ENCODE measurements around the gene ZXDC. TPM values are rescaled to one million over a fixed set of nuclear protein-coding genes. Genes with fewer than 3 reads are reported as not detected.

ZXDC gene
- polyA plus RNA-seq, 1 experiment: 9.5 TPM

DNA sequence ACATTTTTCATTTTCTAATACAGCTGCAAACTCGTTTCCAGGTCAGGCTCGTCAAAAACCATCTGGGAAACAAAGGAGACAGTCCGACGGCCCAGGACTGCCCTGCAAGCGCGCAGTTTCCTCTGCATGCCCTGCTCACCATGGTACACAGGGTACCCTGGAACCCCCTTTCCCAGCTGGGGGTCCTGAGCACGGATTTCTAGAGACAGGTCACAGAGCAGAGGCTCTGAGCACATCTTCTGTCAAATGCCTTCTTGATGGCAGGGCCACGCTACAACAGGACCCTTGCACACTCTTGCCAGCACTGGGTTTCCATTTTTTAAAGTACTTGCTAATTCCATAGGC, 8.1 kb downstream of the ZXDC start:
- no peak overlapping the region for H3K27ac ChIP-seq (ENCODE audit: low read depth, low read length)
- DNase-seq (ENCODE audit: low read depth, low spot score): no peak
- no peaks in the 10 kb centered on the region for H3K27me3 ChIP-seq (ENCODE audit: control insufficient read depth, insufficient read depth, low read length)
- ChIA-PET POLR2A (no interaction called here), CTCF (interaction anchor here (1.4 kb wide), 1 partner anchor 221 kb away, joined by 3 read pairs; no protein-coding TSS in a partner anchor)
- TF ChIP-seq, protein P1, sequence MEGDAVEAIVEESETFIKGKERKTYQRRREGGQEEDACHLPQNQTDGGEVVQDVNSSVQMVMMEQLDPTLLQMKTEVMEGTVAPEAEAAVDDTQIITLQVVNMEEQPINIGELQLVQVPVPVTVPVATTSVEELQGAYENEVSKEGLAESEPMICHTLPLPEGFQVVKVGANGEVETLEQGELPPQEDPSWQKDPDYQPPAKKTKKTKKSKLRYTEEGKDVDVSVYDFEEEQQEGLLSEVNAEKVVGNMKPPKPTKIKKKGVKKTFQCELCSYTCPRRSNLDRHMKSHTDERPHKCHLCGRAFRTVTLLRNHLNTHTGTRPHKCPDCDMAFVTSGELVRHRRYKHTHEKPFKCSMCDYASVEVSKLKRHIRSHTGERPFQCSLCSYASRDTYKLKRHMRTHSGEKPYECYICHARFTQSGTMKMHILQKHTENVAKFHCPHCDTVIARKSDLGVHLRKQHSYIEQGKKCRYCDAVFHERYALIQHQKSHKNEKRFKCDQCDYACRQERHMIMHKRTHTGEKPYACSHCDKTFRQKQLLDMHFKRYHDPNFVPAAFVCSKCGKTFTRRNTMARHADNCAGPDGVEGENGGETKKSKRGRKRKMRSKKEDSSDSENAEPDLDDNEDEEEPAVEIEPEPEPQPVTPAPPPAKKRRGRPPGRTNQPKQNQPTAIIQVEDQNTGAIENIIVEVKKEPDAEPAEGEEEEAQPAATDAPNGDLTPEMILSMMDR (IDR thresholded peaks at IDR 0.05; ENCODE audit: low read depth, low read length): no peak
- H3K4me3 ChIP-seq (ENCODE audit: low read depth, low read length): no peak overlapping the region
- no peaks in the 10 kb centered on the region; the same call in 1 of the 2 replicates for H3K9me3 ChIP-seq (ENCODE audit: control insufficient read depth, insufficient read depth, low read length)

DNA sequence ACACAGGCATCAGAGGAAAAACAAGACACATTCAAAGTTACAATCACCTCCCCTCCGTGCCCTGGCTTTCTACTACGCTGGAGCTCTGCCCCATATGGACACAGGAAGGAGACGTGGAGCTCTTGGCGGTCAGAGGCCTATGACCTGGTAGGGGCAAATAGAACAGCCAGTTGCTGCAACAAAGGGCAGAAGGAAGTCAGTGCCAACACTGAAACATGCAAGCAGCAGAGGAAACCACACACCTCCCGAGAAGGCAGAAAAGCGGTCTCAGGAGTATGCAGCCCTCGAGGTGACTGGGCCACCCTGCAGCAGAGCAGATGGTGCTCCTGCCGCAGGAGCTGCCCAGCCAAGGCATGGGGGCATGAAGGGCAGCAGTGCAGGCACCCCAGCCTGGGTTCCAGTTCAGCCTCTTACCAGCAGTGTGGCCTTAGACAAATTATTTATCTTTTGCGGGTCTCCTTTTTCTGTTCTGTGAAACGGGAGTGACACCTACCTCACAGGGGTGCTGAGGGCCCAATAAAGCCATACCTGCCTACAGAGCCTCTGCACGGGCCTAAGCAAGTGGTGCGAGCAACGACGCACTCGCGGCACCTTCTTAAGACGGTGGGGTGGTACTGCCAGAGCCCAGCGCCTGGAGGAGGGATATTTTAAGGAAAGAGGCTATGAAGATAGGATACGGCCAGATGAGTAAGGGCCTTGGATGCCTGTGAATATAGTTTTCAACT, 8.6 kb downstream of the ZXDC start:
- Histone ChIP-seq H3K27me3 (ENCODE audit: control insufficient read depth, insufficient read depth, low read length) (no peaks in the 10 kb centered on the region), H3K27ac (ENCODE audit: low read depth, low read length) (no peak overlapping the region), H3K9me3 (ENCODE audit: control insufficient read depth, insufficient read depth, low read length) (no peaks in the 10 kb centered on the region; the same call in 1 of the 2 replicates), H3K4me3 (ENCODE audit: low read depth, low read length) (no peak overlapping the region)
- no peak for DNase-seq (ENCODE audit: low read depth, low spot score)
- POLR2A ChIA-PET: no interaction called here
- TF ChIP-seq, protein P1 (IDR thresholded peaks at IDR 0.05; ENCODE audit: low read depth, low read length): no peak
- CTCF ChIA-PET: no interaction called here

DNA sequence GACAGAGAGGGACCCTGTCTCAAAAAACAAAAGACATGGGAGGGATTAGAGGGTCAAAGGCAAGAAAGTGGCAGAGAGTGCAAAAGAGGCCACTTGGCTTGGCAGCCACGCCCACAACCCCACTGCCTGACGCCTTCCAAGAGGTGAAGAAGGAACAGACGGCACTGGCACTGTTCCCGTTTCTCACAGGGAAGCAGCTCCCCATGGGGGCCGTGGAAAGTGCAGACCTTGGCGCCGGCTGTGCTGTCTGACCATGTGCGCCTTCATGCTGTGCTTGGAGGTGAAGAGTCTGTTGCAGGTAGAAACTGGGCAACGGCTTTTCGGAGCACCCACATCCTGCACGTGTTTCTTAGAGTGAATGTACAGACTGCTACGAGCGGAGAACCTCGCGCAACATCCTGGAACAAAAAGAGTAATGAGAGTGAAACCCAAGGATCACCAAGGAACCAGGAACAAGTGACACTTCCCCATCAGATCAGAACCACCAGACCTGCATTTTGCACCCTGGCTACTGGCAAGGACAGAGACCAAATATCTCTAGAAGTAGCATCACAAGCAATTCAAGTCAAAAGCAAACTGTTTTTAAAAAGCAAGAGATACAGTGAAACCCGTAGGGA, 9.7 kb downstream of the ZXDC start:
- no peaks in the 10 kb centered on the region for H3K27me3 ChIP-seq (ENCODE audit: control insufficient read depth, insufficient read depth, low read length)
- DNase-seq (ENCODE audit: low read depth, low spot score): no peak
- TF ChIP-seq, protein P1 (IDR thresholded peaks at IDR 0.05; ENCODE audit: low read depth, low read length): no peak
- H3K27ac ChIP-seq (ENCODE audit: low read depth, low read length): no peak overlapping the region
- no peaks in the 10 kb centered on the region; the same call in 1 of the 2 replicates for H3K9me3 ChIP-seq (ENCODE audit: control insufficient read depth, insufficient read depth, low read length)
- H3K4me3 ChIP-seq (ENCODE audit: low read depth, low read length): no peak overlapping the region
- CTCF ChIA-PET: no interaction called here
- POLR2A ChIA-PET: no interaction called here

DNA sequence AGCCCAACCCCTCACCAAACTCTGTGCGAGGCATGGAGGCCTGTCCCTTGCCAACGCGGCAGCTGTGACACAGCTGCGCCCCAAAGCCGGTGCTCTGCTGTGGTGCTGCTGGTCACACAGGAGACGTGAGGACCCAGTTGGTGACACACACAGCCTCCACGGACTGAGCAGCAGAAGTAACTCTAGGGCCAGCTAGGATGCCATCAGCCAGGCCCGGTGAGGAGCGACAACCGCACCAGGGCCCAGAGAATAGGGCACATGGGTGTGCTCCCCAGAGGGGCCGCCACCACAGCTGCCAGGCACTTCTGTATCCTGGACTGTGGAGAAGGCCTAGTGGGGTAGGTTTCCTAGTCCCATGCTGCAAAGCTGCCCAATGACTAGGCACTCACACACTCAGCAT, 10.7 kb downstream of the ZXDC start:
- Histone ChIP-seq H3K9me3 (ENCODE audit: control insufficient read depth, insufficient read depth, low read length) (no peaks in the 10 kb centered on the region; the same call in 1 of the 2 replicates), H3K27me3 (ENCODE audit: control insufficient read depth, insufficient read depth, low read length) (no peaks in the 10 kb centered on the region), H3K4me3 (ENCODE audit: low read depth, low read length) (no peak overlapping the region), H3K27ac (ENCODE audit: low read depth, low read length) (no peak overlapping the region)
- TF ChIP-seq, protein P1 (IDR thresholded peaks at IDR 0.05; ENCODE audit: low read depth, low read length): no peak
- no peak for DNase-seq (ENCODE audit: low read depth, low spot score)
- CTCF ChIA-PET: no interaction called here
- POLR2A ChIA-PET: no interaction called here

DNA sequence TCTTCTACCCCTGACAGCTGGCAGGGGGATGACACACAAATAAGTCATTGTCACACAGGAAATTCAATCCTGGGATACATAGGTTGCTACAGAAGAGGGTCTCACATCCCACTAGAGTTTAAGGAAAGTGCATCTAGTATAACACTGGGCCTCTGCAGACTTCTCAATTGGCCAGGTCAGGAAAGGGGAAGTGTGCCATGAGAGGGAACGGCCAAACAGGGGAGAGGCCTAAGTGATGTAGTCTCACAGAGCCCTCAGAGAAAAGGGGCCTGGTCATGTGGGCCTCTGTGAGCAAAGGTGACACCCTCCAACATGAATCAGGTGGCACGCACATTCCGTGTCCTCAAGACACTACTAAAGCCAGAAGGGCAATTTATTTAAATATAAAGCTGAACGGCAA, 11.2 kb downstream of the ZXDC start:
- H3K27ac ChIP-seq (ENCODE audit: low read depth, low read length): no peak overlapping the region
- no peak for DNase-seq (ENCODE audit: low read depth, low spot score)
- TF ChIP-seq, protein P1 (IDR thresholded peaks at IDR 0.05; ENCODE audit: low read depth, low read length): no peak
- no peaks in the 10 kb centered on the region; the same call in 1 of the 2 replicates for H3K9me3 ChIP-seq (ENCODE audit: control insufficient read depth, insufficient read depth, low read length)
- H3K4me3 ChIP-seq (ENCODE audit: low read depth, low read length): no peak overlapping the region
- CTCF ChIA-PET: no interaction called here
- H3K27me3 ChIP-seq (ENCODE audit: control insufficient read depth, insufficient read depth, low read length): no peaks in the 10 kb centered on the region
- POLR2A ChIA-PET: no interaction called here

Data from AG04450 (cell line).